Right cardiac atrium (tissue), 5 donors: ENCODE results near the gene MAGEC3. TPM values are rescaled to one million over a fixed set of nuclear protein-coding genes. Genes with fewer than 3 reads are reported as not detected.

Source experiments
- ATAC-seq, 2 donors: fragments of 200-7000 bp; cut with Tn5 transposase; one replicate each; pipeline versions ENCODE4 v1.8.0 to v1.9.1; 2020; ENCODE audit warnings: moderate library complexity in 2 of 2, mild to moderate bottlenecking in 1 of 2
- DNase-seq, 3 donors: peaks; one replicate each; pipeline ENCODE4 v3.0.0-alpha.2; 2020
- H3K27ac ChIP-seq: one replicate; pipeline ENCODE4 v1.5.1; 2013; ENCODE audit warnings: mild to moderate bottlenecking, low read length, control low read depth, moderate library complexity
- H3K27me3 ChIP-seq: one replicate; pipeline ENCODE4 v1.6.1; 2013; ENCODE audit not compliant: control insufficient read depth, insufficient read depth
- H3K4me1 ChIP-seq: one replicate; pipeline ENCODE4 v1.6.1; 2013; ENCODE audit warnings: low read length; ENCODE audit not compliant: control insufficient read depth, insufficient read depth
- H3K4me3 ChIP-seq: one replicate; pipeline ENCODE4 v1.5.1; 2013; ENCODE audit warnings: low read length, control low read depth
- H3K9me3 ChIP-seq: one replicate; pipeline ENCODE4 v1.6.1; 2013; ENCODE audit warnings: low read length; ENCODE audit not compliant: control insufficient read depth
- WGBS: extraction: QIAGEN DNeasy Blood & Tissue Kit; methylation state at CpG from one replicate; pipeline ENCODE4 v1.1.7; 2013; 5-methylcytosine and 5-hydroxymethylcytosine counted together
- intact Hi-C, 4 donors: fragments of 100-400 bp; cut with DNase I; formaldehyde crosslinking; loops; one replicate each; pipeline versions ENCODE4 v1.11.0 to v1.14.0; 2022 to 2023
- polyA plus RNA-seq: library from polyadenylated mRNA; stranded (reverse); fragments of 200-250 nt; gene quantifications from one replicate; pipeline ENCODE4 v1.2.3, GENCODE V29; 2013
- total RNA-seq, 4 donors: library from RNA; stranded (reverse); fragmentation: NEBNext Ultra II Directional; extraction: Animal tissue kit (Norgen Biotek cat#: 25700); gene quantifications; one replicate each; pipeline ENCODE4 v1.2.1, GENCODE V29; 2021
- donor health status: healthy with polysubstance abuse.
- donor health status: DM: no; HTN: yes; CAD: no.
- donor health status: DM: no; HTN: no; CAD: no.
- donor health status: DM: no; HTN: yes; CAD: no; lungs with severe emphysema.
- donor health status: DM: yes; HTN: yes; CAD: no.

MAGEC3 gene
- total and polyA plus RNA-seq, 5 donors: not detected

DNA sequence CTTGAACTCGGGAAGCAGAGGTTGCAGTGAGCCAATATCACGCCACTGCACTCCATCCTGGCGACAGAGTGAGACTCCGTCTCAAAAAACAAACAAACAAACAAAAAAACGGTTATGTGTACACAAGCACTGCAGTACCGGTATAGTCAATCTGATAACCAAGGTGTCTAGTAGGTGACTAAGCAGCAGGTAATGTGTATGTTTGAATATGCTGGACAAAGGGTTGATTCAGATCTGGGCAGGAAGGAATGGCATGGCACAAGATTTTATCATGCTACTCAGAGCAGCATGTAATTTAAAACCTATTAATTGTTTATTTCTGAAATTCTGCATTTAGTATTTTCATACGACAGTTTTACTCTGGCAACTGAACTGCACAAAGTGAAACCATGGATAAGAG is 107.3 kb downstream of the MAGEC3 start:
- Histone ChIP-seq H3K4me3 (no peak overlapping the region), H3K27me3 (no peaks in the 10 kb centered on the region), H3K27ac (no peak overlapping the region), H3K9me3 (no peaks in the 10 kb centered on the region), H3K4me1 (no peaks in the 10 kb centered on the region)
- ATAC-seq: no peak
- 86% methylated on average over 7 of the region's 7 CpGs for WGBS
- no peak for DNase-seq
- intact Hi-C loops: no loop called here

DNA sequence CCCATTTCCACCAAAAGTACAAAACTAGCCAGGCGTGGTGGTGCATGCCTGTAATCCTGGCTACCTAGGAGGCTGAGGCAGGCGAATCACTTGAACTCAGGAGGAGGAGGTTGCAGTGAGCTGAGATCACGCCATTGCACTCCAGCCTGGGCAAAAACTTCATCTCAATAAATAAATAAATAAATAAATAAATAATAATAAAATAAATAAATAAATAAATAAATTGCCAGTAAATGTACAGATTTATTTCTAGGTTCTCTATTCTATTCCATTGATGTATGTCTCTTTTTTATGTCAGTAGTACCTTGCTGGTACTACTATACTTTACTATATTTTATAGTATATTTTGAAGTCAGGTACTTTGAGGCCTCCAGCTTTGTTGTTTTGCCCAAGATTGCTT is 109.2 kb downstream of the MAGEC3 start:
- WGBS: 91% methylated on average over 3 of the region's 3 CpGs
- no peak for ATAC-seq
- H3K4me1 ChIP-seq: no peaks in the 10 kb centered on the region
- H3K27ac ChIP-seq: no peak overlapping the region
- intact Hi-C loops: no loop called here
- no peaks in the 10 kb centered on the region for H3K27me3 ChIP-seq
- no peaks in the 10 kb centered on the region for H3K9me3 ChIP-seq
- H3K4me3 ChIP-seq: no peak overlapping the region
- no peak for DNase-seq

Other genes starting within 250 kb of the MAGEC3 start
- not detected for gene SPANXA2, start 248.6 kb upstream of the MAGEC3 start, total RNA-seq
- not detected for gene SPANXA2, start 248.6 kb upstream of the MAGEC3 start, polyA plus RNA-seq
- not detected for gene SPANXD, start 139.6 kb upstream of the MAGEC3 start, total RNA-seq
- gene SPANXD, start 139.6 kb upstream of the MAGEC3 start, polyA plus RNA-seq: not detected
- gene MAGEC1, start 65.6 kb downstream of the MAGEC3 start, total RNA-seq: not detected
- not detected for gene MAGEC1, start 65.6 kb downstream of the MAGEC3 start, polyA plus RNA-seq